ENCODE results near the gene HEPN1.

DNA sequence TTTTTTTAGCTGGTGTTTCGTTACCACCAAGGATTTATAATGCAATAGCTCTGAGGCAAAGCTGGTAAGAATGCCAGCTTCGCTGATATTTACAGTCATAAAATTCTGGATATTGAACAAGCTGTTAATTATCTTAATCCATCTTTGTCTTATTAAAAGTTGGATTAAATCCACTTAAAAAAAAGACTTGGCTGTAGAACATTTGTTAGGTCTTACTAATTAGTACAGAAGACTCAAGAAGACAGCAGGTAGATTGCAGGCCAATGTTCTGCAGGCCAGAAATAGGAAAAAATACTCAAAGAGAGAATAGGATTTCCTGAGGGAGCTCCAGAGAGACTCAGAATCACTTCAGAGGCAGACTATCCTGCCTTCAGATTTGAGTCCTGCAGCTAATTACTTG lies 28.9 kb upstream of the HEPN1 start:
- TF ChIP-seq, protein P1, sequence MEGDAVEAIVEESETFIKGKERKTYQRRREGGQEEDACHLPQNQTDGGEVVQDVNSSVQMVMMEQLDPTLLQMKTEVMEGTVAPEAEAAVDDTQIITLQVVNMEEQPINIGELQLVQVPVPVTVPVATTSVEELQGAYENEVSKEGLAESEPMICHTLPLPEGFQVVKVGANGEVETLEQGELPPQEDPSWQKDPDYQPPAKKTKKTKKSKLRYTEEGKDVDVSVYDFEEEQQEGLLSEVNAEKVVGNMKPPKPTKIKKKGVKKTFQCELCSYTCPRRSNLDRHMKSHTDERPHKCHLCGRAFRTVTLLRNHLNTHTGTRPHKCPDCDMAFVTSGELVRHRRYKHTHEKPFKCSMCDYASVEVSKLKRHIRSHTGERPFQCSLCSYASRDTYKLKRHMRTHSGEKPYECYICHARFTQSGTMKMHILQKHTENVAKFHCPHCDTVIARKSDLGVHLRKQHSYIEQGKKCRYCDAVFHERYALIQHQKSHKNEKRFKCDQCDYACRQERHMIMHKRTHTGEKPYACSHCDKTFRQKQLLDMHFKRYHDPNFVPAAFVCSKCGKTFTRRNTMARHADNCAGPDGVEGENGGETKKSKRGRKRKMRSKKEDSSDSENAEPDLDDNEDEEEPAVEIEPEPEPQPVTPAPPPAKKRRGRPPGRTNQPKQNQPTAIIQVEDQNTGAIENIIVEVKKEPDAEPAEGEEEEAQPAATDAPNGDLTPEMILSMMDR (tag by site-specific recombination; IDR thresholded peaks at IDR 0.05): no peak
- TF ChIP-seq SP2 (tag by site-specific recombination; IDR thresholded peaks at IDR 0.05): no peak
- TF ChIP-seq ZNF292 (tag by site-specific recombination; IDR thresholded peaks at IDR 0.05; ENCODE audit: borderline replicate concordance, low read depth): no peak
- no peak for TF ChIP-seq ZNF274 (IDR thresholded peaks at IDR 0.05; ENCODE audit: low read length)
- TF ChIP-seq ZNF274 (tag by site-specific recombination; IDR thresholded peaks at IDR 0.05; ENCODE audit: borderline replicate concordance): no peak
- no peak for TF ChIP-seq ZNF266 (tag by site-specific recombination; IDR thresholded peaks at IDR 0.05; ENCODE audit: low read depth)
- no peak for TF ChIP-seq YY1 (tag by site-specific recombination; IDR thresholded peaks at IDR 0.05)
- no peak for TF ChIP-seq ZNF510 (tag by site-specific recombination; IDR thresholded peaks at IDR 0.05; ENCODE audit: insufficient replicate concordance)
- no peak for TF ChIP-seq ZNF558 (tag by site-specific recombination; IDR thresholded peaks at IDR 0.05)
- no peak for TF ChIP-seq ZNF184 (tag by site-specific recombination; IDR thresholded peaks at IDR 0.05)
- no peak for TF ChIP-seq ZNF76 (tag by site-specific recombination; IDR thresholded peaks at IDR 0.05; ENCODE audit: borderline replicate concordance, low read depth)
- no peak for TF ChIP-seq MZF1 (tag by site-specific recombination; IDR thresholded peaks at IDR 0.05; ENCODE audit: borderline replicate concordance)
